Activated CD8-positive, alpha-beta memory T cell treated with anti-CD3 and anti-CD28 coated beads, Interleukin-2, amount 50 U/mL, for 1 hour (primary cell): ENCODE data around the gene USP27X.
A peak's percentile ranks its signal among the peaks of the same experiment; 100 is the strongest.

ENCODE experiments used
- DNase-seq: peaks from one replicate; pipeline ENCODE4 v3.0.0-alpha.2; 2020; ENCODE audit errors: extremely low read depth

The USP27X gene

DNA sequence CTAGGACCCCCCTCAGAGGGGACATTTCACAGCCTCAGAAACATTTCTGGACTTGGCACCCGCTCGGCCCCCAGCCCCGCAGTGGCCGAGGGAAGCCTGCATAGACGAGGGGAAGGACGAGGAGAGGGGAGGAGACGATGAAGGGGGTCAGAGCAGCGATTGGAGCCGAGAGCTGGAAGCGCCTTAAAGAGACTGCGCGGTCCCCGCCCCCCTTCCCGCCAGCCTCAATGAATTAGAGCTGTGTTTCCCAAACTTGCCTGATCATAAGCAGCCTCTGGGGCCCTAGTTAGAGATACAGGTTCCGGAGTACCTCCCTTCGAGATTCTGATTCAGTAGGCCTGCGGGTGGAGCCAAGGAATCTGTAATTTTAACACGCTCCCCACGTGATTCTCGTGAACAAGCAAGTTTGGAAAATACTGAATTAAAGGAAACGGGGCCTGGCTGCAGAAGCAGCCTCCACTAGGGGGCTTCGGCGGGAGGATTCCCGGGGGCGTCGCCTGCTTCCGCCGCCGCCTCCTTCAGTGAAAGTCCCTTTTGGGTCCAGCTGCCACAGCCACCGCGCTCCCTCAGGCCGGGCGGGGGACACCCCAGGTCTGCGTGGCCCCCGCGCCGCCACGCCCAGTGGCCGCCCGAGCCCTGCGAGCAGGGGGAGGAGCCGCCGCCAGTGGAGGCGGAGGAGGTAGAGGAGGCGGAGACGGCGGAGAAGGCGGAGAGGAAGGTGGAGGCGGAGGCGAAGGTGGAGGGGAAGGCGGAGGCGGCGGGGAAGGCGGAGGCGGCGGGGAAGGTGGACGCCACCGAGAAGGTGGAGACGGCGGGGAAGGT is at the start of gene USP27X:
TSS of gene USP27X (plus strand) at position 651 of the 822 bp plus-strand sequence. CDS start 824 bp downstream, outside the sequence.
- peak; percentile 54 for DNase-seq

GRCh38 chrX:49838374-49838773 is 40.9 kb upstream of the USP27X start:
- DNase-seq: no peak

GRCh38 chrX:49840679-49841078 is 38.6 kb upstream of the USP27X start:
- DNase-seq: peak; percentile 3

DNA sequence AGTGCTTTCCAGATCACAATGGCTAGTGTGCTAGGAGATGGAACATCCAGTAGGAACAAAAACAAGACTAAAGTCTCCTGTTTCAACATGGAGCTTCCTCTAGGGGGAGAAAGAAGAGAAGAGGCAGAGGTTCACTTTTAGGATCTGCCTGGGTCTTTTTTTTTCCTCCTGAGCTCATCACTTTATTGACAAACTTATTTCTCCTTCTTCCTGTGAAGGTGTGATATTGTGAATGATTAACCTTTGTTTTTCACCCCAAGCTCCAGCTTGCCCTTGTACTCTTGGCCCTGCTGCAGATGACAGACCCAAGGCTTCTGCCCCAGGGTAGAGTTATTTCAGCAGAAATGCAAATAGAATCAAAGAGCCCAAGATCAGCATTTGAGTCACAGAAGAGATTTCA is 36.7 kb upstream of the USP27X start:
- no peak for DNase-seq

DNA sequence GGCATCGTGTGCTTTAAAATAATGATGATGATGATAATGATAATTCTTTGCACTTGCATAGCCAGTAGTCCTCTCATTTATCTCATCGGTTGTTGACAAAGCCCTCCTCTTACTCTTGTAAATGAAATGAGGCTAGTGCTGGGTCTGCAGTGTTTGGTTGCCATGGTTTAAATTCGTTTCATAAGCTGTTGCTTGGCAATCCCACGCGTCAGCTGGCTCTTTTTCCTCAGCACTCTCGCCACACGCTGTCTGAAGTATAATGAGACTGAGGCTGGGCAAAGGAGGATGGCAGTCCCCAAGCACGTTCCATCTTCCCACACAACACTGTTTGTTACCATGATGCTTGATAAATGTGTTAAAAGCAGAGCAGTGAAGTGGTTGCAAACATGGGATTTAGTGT is 34.7 kb upstream of the USP27X start:
- DNase-seq: no peak

DNA sequence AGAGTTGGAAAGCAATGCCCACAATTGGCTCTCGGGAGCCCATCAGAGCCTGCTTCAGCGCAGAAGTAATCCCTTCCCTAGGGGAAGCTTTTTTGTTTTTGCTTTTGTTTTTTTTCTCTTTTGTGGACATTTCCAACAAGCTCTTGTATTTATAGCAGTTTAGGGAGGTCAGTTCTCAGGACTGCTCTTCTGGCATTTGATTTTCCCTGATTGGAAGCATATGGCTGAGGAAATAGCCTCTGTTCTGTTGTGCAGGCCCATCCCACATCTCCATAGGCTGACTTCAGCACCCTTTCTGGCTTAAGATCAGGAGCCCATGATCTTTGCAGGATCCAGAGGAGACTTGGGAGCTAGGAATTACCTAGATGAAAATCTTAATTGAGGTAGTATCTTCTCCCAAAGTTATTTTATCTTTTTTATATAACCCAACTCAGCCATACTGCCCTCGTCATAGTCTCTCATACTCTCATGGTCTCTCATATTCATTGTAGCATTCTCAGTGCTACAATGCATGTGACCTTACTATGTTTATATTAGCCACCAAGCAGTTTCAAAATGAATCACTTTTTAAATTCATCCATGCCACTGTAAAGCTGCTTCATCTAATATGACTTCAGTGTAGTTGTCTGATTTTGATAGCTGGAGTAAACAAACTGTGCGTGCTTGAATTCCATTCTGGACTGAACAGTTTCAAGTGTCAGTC is 33.4 kb upstream of the USP27X start:
- no peak for DNase-seq

- DNase-seq: no peak
Measured at GRCh38 chrX:49846522-49846921, 32.8 kb upstream of the USP27X start.

DNA sequence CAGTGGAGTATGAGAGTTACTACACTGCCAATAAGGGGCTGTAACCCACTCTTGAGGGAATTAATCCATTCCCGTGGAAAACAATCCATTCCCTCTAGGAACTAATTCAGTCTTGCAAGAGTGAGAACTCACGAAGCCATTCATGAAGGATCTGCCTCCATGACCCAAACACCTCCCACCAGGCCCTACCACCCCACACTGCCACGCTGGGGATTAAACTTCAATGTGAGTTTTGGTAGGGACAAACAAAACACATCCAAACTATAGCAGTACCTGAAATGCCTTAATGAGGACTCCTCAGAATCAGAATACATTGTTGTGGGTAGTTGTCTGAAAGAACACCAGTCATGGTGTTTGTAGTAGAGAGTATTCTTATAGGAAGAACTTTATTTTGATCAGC is 31.0 kb upstream of the USP27X start:
- DNase-seq: no peak

DNA sequence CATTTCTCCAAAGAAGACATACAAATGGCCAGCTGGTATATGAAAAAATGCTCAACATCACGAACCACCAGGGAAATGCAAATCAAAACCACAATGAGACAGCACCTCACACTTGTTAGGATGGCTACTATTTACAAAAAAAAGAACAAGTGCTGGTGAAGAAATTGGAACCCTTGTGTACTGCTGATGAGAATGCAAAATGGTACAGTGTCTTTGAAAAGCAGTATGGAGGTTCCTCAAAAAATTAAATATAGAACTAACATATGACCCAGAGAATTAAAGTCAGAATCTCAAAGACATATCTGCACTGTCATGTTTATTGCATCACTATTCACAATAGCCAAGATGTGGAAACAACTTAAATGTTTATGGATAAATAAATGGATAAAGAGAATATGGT is 29.3 kb upstream of the USP27X start:
- no peak for DNase-seq

DNA sequence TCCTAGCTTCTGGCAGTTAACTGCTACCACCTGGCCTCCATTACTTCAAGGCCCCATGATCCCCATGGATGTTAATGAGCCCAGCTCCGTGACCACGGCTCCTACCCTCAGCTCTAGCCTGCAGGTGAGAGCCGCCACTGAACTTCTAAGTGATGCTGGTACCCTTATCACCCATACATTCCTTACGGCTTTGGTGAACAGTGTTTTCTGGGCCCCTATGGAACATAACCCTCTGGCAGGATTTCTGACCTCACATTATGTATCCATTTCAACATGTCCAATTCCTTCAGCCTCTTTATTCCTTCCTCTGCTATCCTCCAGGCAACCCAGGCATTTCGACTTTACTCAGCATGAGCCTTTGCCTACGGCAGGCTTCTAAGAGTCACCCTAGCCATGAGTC is 25.6 kb upstream of the USP27X start:
- no peak for DNase-seq

GRCh38 chrX:49856819-49857218 is 22.5 kb upstream of the USP27X start:
- no peak for DNase-seq

- DNase-seq: no peak
Measured at GRCh38 chrX:49858341-49858740, 20.9 kb upstream of the USP27X start.

GRCh38 chrX:49859491-49859890 is 19.8 kb upstream of the USP27X start:
- no peak for DNase-seq

- DNase-seq: no peak
Measured at GRCh38 chrX:49860867-49861535, 18.3 kb upstream of the USP27X start.

DNA sequence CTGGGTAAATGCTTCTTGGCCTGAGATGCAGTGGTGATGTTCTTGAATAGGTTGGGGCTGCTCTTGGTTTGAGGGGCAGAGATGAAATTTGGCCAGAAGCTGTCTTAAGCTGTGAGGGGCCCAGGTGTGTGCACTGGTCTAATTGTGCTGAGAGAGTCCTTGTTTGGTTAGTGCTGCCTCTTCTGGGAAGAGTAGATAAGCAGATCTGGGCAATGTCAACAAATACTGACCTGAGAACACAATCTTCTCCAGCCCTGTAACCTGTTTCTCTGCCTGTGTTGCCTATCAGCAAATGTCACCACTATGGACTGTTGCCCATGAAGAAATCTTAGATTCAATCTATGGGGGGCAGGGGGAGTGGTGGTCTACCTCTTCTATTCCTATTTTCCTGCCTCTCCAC is 17.2 kb upstream of the USP27X start:
- no peak for DNase-seq

GRCh38 chrX:49868739-49869138 is 10.5 kb upstream of the USP27X start:
- DNase-seq: no peak

DNA sequence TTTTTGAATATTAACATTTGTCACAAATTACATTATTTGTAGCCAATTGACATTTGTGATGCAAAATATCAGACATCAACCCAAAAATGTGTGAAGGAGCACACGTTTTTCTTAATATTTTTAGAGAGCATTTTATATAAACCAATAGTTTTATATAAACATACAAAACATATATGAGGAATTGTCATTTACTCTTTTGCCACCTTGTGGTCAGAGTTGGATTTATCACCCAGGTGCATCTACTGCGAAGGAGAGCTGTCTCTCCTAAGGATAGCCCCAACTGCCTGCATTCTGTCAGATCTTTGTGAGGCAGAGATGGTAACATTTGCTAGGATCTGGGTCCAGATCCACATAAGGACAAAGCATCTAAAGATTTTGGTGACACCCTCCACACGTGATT is 2.5 kb upstream of the USP27X start:
- no peak for DNase-seq

- no peak for DNase-seq
Measured at GRCh38 chrX:49877397-49878101, 1.7 kb upstream of the USP27X start.

- no peak for DNase-seq
Measured at GRCh38 chrX:49878128-49878833, 1.0 kb upstream of the USP27X start.

DNA sequence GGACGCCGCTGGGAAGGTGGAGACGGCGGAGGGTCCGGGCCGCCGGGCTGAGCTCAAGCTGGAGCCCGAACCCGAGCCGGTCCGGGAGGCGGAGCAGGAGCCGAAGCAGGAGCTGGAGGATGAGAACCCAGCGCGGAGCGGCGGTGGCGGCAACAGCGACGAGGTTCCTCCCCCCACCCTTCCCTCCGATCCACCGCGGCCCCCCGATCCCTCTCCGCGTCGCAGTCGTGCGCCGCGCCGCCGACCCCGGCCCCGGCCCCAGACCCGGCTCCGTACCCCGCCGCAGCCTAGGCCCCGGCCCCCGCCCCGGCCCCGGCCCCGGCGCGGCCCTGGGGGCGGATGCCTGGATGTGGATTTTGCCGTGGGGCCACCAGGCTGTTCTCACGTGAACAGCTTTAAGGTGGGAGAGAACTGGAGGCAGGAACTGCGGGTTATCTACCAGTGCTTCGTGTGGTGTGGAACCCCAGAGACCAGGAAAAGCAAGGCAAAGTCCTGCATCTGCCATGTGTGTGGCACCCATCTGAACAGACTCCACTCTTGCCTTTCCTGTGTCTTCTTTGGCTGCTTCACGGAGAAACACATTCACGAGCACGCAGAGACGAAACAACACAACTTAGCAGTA is 483 bp downstream of the USP27X start:
- no peak for DNase-seq

GRCh38 chrX:49880668-49881067 is 1.4 kb downstream of the USP27X start:
- no peak for DNase-seq
